GM12878 (cell line): ENCODE results near the gene MYRF. TPM values are rescaled to one million over a fixed set of nuclear protein-coding genes. Genes with fewer than 3 reads are reported as not detected.

ENCODE experiments used
- ATAC-seq: fragments of 200-7000 bp; cut with Tn5 transposase; 3 replicates; pipeline ENCODE4 v1.9.1; 2020; ENCODE audit warnings: mild to moderate bottlenecking, moderate library complexity
- BruUV-seq: library from RNA; stranded (reverse); fragments of 400-500 nt; replicated peaks from 2 replicates; lab custom pipeline; 2021; lab: Mats Ljungman, UMichigan
- CTCF ChIA-PET: fragments of 300-600 bp; sonication (Branson Sonifier 250); formaldehyde crosslinking; extraction: SDS; loops from one replicate; lab custom pipeline; 2021; ENCODE audit warnings: inconsistent platforms; lab: Yijun Ruan, JAX
- POLR2A ChIA-PET: fragments of 350-600 bp; formaldehyde crosslinking; extraction: SDS; loops from one replicate; lab custom pipeline; 2021; ENCODE audit warnings: inconsistent platforms; lab: Charles Lee
- RAD21 ChIA-PET: fragments of 300-600 bp; sonication (Branson Sonifier 250); formaldehyde crosslinking; loops from one replicate; lab custom pipeline; 2023; ENCODE audit warnings: antibody characterized with exemption; ENCODE audit not compliant: unreplicated experiment; lab: Charles Lee
- SMC1A ChIA-PET: fragments of 300-600 bp; sonication (Branson Sonifier 250); formaldehyde crosslinking; loops from one replicate; lab custom pipeline; 2023; ENCODE audit not compliant: unreplicated experiment, uncharacterized antibody; lab: Charles Lee
- DNase-seq: peaks from one replicate; pipeline ENCODE4 v3.0.0-alpha.2; 2011; ENCODE audit warnings: low read depth, low spot score
- FAIRE-seq: peaks from 3 replicates; lab custom pipeline; 2011; peaks lifted over from hg19 to GRCh38; lab: Jason Lieb, UNC
- H2AFZ ChIP-seq: 2 replicates; pipeline ENCODE4 v1.6.0; 2011; ENCODE audit warnings: low read depth, low read length, control low read depth; ENCODE audit not compliant: control insufficient read depth
- H3K27ac ChIP-seq: 2 replicates; pipeline ENCODE4 v1.5.1; 2011; ENCODE audit warnings: control low read depth; ENCODE audit not compliant: control insufficient read depth, insufficient read depth
- H3K27me3 ChIP-seq, 2 experiments: replicated peaks in 1 of 2; 2 replicates each; pipeline versions ENCODE4 v1.6.0 to v1.6.1; 2011; ENCODE audit warnings: low read length in 1 of 2; ENCODE audit not compliant: control insufficient read depth in 2 of 2, insufficient read depth in 2 of 2
- H3K36me3 ChIP-seq, 2 experiments: 2 replicates each; pipeline ENCODE4 v1.5.1; 2011; ENCODE audit warnings: low read length in 1 of 2; ENCODE audit not compliant: control insufficient read depth in 2 of 2, insufficient read depth in 2 of 2
- H3K4me1 ChIP-seq: 2 replicates; pipeline ENCODE4 v1.6.1; 2011; ENCODE audit warnings: mild to moderate bottlenecking, low read length, moderate library complexity, mixed read lengths; ENCODE audit not compliant: control insufficient read depth, insufficient read depth
- H3K4me2 ChIP-seq: 2 replicates; pipeline ENCODE4 v1.6.0; 2011; ENCODE audit warnings: control low read depth; ENCODE audit not compliant: control insufficient read depth, insufficient read depth
- H3K4me3 ChIP-seq: fragments of 200-600 bp; sonication (generic); 2 replicates; pipeline ENCODE4 v1.5.1; 2016
- H3K79me2 ChIP-seq: 2 replicates; pipeline ENCODE4 v1.6.0; 2011; ENCODE audit warnings: low read length; ENCODE audit not compliant: control insufficient read depth, insufficient read depth
- H3K9ac ChIP-seq: 2 replicates; pipeline ENCODE4 v1.8.0; 2011; ENCODE audit warnings: low read length, control low read depth, mixed read lengths; ENCODE audit not compliant: control insufficient read depth, insufficient read depth
- H3K9me3 ChIP-seq: replicated peaks from 3 replicates; pipeline ENCODE4 v1.5.1; 2011; ENCODE audit warnings: mild to moderate bottlenecking, low read length; ENCODE audit not compliant: control insufficient read depth, insufficient read depth
- H4K20me1 ChIP-seq: 2 replicates; pipeline ENCODE4 v1.6.0; 2011; ENCODE audit not compliant: control insufficient read depth, insufficient read depth
- ATF7 ChIP-seq: fragments of 450-650 bp; IDR thresholded peaks from 2 replicates; pipeline ENCODE4 v1.6.1; 2016; ENCODE audit warnings: low read depth, mild to moderate bottlenecking
- CBX5 ChIP-seq: sonication (generic); IDR thresholded peaks from 2 replicates; pipeline ENCODE4 v1.6.1; 2016; ENCODE audit warnings: low read depth, moderate library complexity, mild to moderate bottlenecking, inconsistent platforms
- CREB1 ChIP-seq: IDR thresholded peaks from 2 replicates; pipeline ENCODE4 v1.6.1; 2012; ENCODE audit warnings: low read depth, mild to moderate bottlenecking, inconsistent platforms
- EED ChIP-seq: sonication (generic); IDR thresholded peaks from 2 replicates; pipeline ENCODE4 v1.6.1; 2016; ENCODE audit warnings: antibody characterized with exemption, low read depth
- IKZF1 ChIP-seq: fragments of 450-650 bp; conservative IDR thresholded peaks from 2 replicates; pipeline ENCODE4 v1.6.1; 2017; ENCODE audit warnings: antibody characterized with exemption, mild to moderate bottlenecking
- KLF5 ChIP-seq: fragments of 450-650 bp; IDR thresholded peaks from 2 replicates; pipeline ENCODE4 v1.6.1; 2014; ENCODE audit warnings: mild to moderate bottlenecking; ENCODE audit not compliant: partially characterized antibody
- LARP7 ChIP-seq: fragments of 450-650 bp; IDR thresholded peaks from 2 replicates; pipeline ENCODE4 v1.6.1; 2017; ENCODE audit warnings: mild to moderate bottlenecking
- MEF2A ChIP-seq: IDR thresholded peaks from 2 replicates; pipeline ENCODE4 v1.6.1; 2011; ENCODE audit warnings: low read depth, mild to moderate bottlenecking, low read length, moderate library complexity; ENCODE audit not compliant: insufficient read depth
- NBN ChIP-seq: fragments of 450-650 bp; IDR thresholded peaks from 2 replicates; pipeline ENCODE4 v1.6.1; 2016
- PAX8 ChIP-seq: fragments of 450-650 bp; IDR thresholded peaks from 2 replicates; pipeline ENCODE4 v1.6.1; 2017; ENCODE audit warnings: mild to moderate bottlenecking, moderate library complexity
- POLR2AphosphoS5 ChIP-seq: IDR thresholded peaks from 2 replicates; pipeline ENCODE4 v1.6.1; 2011; ENCODE audit warnings: mild to moderate bottlenecking, low read length, inconsistent platforms
- RAD51 ChIP-seq: fragments of 450-650 bp; IDR thresholded peaks from 2 replicates; pipeline ENCODE4 v1.6.1; 2016; ENCODE audit warnings: moderate library complexity, mild to moderate bottlenecking, inconsistent platforms
- RELB ChIP-seq: fragments of 450-650 bp; IDR thresholded peaks from 2 replicates; pipeline ENCODE4 v1.6.1; 2017; ENCODE audit warnings: low read depth, mild to moderate bottlenecking, moderate library complexity
- SPI1 ChIP-seq: IDR thresholded peaks from 2 replicates; pipeline ENCODE4 v1.6.1; 2011; ENCODE audit warnings: low read depth, mild to moderate bottlenecking, low read length, moderate library complexity, borderline replicate concordance; ENCODE audit not compliant: insufficient read depth
- WRNIP1 ChIP-seq: IDR thresholded peaks from 2 replicates; pipeline ENCODE4 v1.6.1; 2011; ENCODE audit warnings: low read depth, low read length, improper control_type of control experiment, borderline replicate concordance
- ZNF24 ChIP-seq: fragments of 450-650 bp; IDR thresholded peaks from 2 replicates; pipeline ENCODE4 v1.6.1; 2017; ENCODE audit warnings: antibody characterized with exemption, mild to moderate bottlenecking
- WGBS: methylation state at CpG from one replicate; pipeline ENCODE4 v1.1.6; 2016; ENCODE audit warnings: low lambda C conversion rate; ENCODE audit not compliant: insufficient replicate concordance, insufficient coverage; ENCODE audit errors: missing lambda C conversion rate; 5-methylcytosine and 5-hydroxymethylcytosine counted together
- in situ Hi-C: fragments of 300-500 bp; cut with MboI; formaldehyde crosslinking; loops from 9 replicates; pipeline ENCODE4 v1.14.3; 2018; ENCODE audit warnings: mixed read lengths
- intact Hi-C: fragments of 100-400 bp; cut with micrococcal nuclease; formaldehyde crosslinking; loops from one replicate; pipeline ENCODE4 v1.14.2; 2022; ENCODE audit not compliant: unreplicated experiment
- polyA plus RNA-seq, 11 experiments: library from polyadenylated mRNA; depleted of rRNA in 4 of 11; unstranded in 6 of 11; stranded (reverse) in 5 of 11; fragments of >200 nt; fragmentation: Nextera tagmentation in 4 of 11; fragmentation: Illumina TruSeq in 1 of 11; extraction: Ambion mirVana in 4 of 11; extraction: Trizol in 1 of 11; gene quantifications; 1 replicate in 1 of 11; 2 replicates in 10 of 11; pipeline versions ENCODE4 v1.2.1 to v1.2.3, GENCODE V29; 2011 to 2016; ENCODE audit warnings: inconsistent platforms in 2 of 11, missing spikeins in 2 of 11, low read depth in 1 of 11
- total RNA-seq, 4 experiments: library from RNA; depleted of rRNA in 3 of 4; stranded (reverse); fragments of >200 nt in 3 of 4; fragmentation: Illumina TruSeq in 1 of 4; extraction: Trizol in 1 of 4; gene quantifications; 2 replicates each; pipeline versions ENCODE4 v1.2.1 to v1.2.3, GENCODE V29; 2013 to 2021
- TF ChIP-seq, protein P1 (sequence below): fragments of 450-650 bp; IDR thresholded peaks from 2 replicates; pipeline ENCODE4 v1.6.1; 2017; ENCODE audit warnings: mild to moderate bottlenecking, moderate library complexity
- TF ChIP-seq, protein P2 (sequence below): fragments of 450-650 bp; IDR thresholded peaks from 2 replicates; pipeline ENCODE4 v1.6.1; 2017; ENCODE audit warnings: antibody characterized with exemption, mild to moderate bottlenecking, moderate library complexity

MYRF gene
- total and polyA plus RNA-seq, 10 of the 15 experiments (the other 5 are each of a cell fraction or from before 2014, with no cell fraction given), result 0.27 to 15.6 (median 0.89) TPM

- Histone ChIP-seq H3K9ac (no peak overlapping the region), H3K9me3 (no peaks in the 10 kb centered on the region), H3K4me3 (no peak overlapping the region), H3K4me1 (no peaks in the 10 kb centered on the region), H3K27ac (no peak overlapping the region), H3K79me2 (no peaks in the 10 kb centered on the region), H3K36me3 (no peaks in the 10 kb centered on the region), H4K20me1 (no peaks in the 10 kb centered on the region), H3K27me3 (no peaks in the 10 kb centered on the region), H2AFZ (no peak overlapping the region)
- no TSS peak for BruUV-seq
- intact Hi-C loops (no loop called here), in situ Hi-C loops (no loop called here)
- FAIRE-seq (no peak), ATAC-seq (peak; percentile 47), DNase-seq (no peak)
- ChIA-PET POLR2A (interaction anchor here (0.6 kb wide), 1 partner anchor 14 kb away, joined by 6 read pairs; no protein-coding TSS in a partner anchor), CTCF (interaction anchor here (0.8 to 1.0 kb wide), 2 partner anchors 10 to 251 kb away, joined by 4 read pairs; no protein-coding TSS in a partner anchor), SMC1A (no interaction called here), RAD21 (interaction anchor here (0.8 kb wide), 1 partner anchor 50 kb away, joined by 3 read pairs; no protein-coding TSS in a partner anchor)
- TF ChIP-seq KLF5 (no peak), LARP7 (no peak), WRNIP1 (no peak), POLR2AphosphoS5 (no peak), ATF7 (no peak), PAX8 (no peak), ZNF24 (no peak), CREB1 (no peak), SPI1 (no peak), RAD51 (no peak), NBN (no peak), RELB (no peak), EED (no peak), CBX5 (no peak), MEF2A (no peak), IKZF1 (no peak)
- TF ChIP-seq, protein P1, sequence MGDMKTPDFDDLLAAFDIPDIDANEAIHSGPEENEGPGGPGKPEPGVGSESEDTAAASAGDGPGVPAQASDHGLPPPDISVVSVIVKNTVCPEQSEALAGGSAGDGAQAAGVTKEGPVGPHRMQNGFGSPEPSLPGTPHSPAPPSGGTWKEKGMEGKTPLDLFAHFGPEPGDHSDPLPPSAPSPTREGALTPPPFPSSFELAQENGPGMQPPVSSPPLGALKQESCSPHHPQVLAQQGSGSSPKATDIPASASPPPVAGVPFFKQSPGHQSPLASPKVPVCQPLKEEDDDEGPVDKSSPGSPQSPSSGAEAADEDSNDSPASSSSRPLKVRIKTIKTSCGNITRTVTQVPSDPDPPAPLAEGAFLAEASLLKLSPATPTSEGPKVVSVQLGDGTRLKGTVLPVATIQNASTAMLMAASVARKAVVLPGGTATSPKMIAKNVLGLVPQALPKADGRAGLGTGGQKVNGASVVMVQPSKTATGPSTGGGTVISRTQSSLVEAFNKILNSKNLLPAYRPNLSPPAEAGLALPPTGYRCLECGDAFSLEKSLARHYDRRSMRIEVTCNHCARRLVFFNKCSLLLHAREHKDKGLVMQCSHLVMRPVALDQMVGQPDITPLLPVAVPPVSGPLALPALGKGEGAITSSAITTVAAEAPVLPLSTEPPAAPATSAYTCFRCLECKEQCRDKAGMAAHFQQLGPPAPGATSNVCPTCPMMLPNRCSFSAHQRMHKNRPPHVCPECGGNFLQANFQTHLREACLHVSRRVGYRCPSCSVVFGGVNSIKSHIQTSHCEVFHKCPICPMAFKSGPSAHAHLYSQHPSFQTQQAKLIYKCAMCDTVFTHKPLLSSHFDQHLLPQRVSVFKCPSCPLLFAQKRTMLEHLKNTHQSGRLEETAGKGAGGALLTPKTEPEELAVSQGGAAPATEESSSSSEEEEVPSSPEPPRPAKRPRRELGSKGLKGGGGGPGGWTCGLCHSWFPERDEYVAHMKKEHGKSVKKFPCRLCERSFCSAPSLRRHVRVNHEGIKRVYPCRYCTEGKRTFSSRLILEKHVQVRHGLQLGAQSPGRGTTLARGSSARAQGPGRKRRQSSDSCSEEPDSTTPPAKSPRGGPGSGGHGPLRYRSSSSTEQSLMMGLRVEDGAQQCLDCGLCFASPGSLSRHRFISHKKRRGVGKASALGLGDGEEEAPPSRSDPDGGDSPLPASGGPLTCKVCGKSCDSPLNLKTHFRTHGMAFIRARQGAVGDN, result no peak
- TF ChIP-seq, protein P2, sequence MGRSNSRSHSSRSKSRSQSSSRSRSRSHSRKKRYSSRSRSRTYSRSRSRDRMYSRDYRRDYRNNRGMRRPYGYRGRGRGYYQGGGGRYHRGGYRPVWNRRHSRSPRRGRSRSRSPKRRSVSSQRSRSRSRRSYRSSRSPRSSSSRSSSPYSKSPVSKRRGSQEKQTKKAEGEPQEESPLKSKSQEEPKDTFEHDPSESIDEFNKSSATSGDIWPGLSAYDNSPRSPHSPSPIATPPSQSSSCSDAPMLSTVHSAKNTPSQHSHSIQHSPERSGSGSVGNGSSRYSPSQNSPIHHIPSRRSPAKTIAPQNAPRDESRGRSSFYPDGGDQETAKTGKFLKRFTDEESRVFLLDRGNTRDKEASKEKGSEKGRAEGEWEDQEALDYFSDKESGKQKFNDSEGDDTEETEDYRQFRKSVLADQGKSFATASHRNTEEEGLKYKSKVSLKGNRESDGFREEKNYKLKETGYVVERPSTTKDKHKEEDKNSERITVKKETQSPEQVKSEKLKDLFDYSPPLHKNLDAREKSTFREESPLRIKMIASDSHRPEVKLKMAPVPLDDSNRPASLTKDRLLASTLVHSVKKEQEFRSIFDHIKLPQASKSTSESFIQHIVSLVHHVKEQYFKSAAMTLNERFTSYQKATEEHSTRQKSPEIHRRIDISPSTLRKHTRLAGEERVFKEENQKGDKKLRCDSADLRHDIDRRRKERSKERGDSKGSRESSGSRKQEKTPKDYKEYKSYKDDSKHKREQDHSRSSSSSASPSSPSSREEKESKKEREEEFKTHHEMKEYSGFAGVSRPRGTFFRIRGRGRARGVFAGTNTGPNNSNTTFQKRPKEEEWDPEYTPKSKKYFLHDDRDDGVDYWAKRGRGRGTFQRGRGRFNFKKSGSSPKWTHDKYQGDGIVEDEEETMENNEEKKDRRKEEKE, result no peak
- TF ChIP-seq, all 136 proteins: peak for 0
- no peak overlapping the region for H3K4me2 ChIP-seq
- 52% methylated on average over 8 of the region's 8 CpGs for WGBS
Measured at GRCh38 chr11:61728940-61729219, 23.6 kb upstream of the MYRF start.
